Rectal smooth muscle tissue (tissue), 1 donor: ENCODE data around the gene SCUBE1.

Experiments
- H3K27ac ChIP-seq: one replicate; pipeline ENCODE4 v1.7.0; 2013; ENCODE audit warnings: low read depth, low read length, inconsistent platforms
- H3K27me3 ChIP-seq: one replicate; pipeline ENCODE4 v1.7.0; 2013; ENCODE audit warnings: low read length; ENCODE audit not compliant: control insufficient read depth, insufficient read depth
- H3K36me3 ChIP-seq: one replicate; pipeline ENCODE4 v1.7.0; 2013; ENCODE audit warnings: low read length; ENCODE audit not compliant: control insufficient read depth, insufficient read depth
- H3K4me1 ChIP-seq: one replicate; pipeline ENCODE4 v1.7.0; 2013; ENCODE audit warnings: low read length; ENCODE audit not compliant: control insufficient read depth, insufficient read depth
- H3K4me3 ChIP-seq: one replicate; pipeline ENCODE4 v1.7.0; 2013; ENCODE audit warnings: low read length
- H3K9ac ChIP-seq: one replicate; pipeline ENCODE4 v1.7.0; 2013; ENCODE audit warnings: low read length

SCUBE1 gene

DNA sequence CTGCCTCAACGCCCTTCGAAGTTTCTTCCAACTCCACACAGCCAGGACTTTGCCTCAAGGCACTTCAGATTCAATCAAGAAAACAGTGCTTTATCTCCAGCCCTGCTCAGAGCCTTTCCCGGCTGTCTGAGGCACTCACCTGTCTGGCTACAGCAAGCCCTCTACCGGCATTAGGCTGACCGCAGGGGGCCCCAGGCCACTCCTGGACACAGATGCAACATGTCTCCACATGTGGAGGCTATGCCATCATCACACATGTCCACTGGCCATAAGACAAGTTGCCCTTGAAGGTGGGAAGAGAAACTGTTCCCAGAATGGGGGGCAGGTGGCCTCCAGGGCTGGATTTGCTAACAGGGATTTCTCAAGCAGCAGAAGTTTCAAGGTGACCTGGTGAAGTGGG lies 10.0 kb downstream of the SCUBE1 start:
- no peaks in the 10 kb centered on the region for H3K27me3 ChIP-seq
- H3K27ac ChIP-seq = no peak overlapping the region
- no peaks in the 10 kb centered on the region for H3K4me1 ChIP-seq
- H3K9ac ChIP-seq = no peak overlapping the region
- H3K4me3 ChIP-seq = no peak overlapping the region
- no peaks in the 10 kb centered on the region for H3K36me3 ChIP-seq

GRCh38 chr22:43331698-43332097 lies 11.5 kb downstream of the SCUBE1 start:
- no peak overlapping the region for H3K4me3 ChIP-seq
- no peaks in the 10 kb centered on the region for H3K36me3 ChIP-seq
- H3K9ac ChIP-seq = no peak overlapping the region
- no peak overlapping the region for H3K27ac ChIP-seq
- no peaks in the 10 kb centered on the region for H3K27me3 ChIP-seq
- no peaks in the 10 kb centered on the region for H3K4me1 ChIP-seq

DNA sequence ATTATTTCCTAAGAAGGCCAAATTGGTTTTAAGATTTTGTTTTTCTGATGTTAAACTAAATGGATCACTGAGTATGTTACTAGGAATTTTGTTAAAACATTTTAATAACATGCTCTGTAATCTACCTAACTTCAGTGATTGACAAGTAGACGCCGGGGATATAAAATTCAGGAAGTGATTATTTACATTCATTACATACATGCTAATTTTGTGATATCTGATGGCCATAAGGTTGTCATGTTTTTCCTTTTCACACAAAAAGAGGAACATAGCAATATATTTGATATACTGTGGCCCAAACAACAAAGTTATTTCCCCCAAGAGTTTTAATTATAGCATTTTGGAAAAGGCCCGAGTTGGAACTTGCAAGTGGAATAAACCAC lies 12.1 kb downstream of the SCUBE1 start:
- Histone ChIP-seq H3K36me3 (no peaks in the 10 kb centered on the region), H3K4me1 (no peaks in the 10 kb centered on the region), H3K27me3 (no peaks in the 10 kb centered on the region), H3K9ac (no peak overlapping the region), H3K4me3 (no peak overlapping the region), H3K27ac (no peak overlapping the region)

DNA sequence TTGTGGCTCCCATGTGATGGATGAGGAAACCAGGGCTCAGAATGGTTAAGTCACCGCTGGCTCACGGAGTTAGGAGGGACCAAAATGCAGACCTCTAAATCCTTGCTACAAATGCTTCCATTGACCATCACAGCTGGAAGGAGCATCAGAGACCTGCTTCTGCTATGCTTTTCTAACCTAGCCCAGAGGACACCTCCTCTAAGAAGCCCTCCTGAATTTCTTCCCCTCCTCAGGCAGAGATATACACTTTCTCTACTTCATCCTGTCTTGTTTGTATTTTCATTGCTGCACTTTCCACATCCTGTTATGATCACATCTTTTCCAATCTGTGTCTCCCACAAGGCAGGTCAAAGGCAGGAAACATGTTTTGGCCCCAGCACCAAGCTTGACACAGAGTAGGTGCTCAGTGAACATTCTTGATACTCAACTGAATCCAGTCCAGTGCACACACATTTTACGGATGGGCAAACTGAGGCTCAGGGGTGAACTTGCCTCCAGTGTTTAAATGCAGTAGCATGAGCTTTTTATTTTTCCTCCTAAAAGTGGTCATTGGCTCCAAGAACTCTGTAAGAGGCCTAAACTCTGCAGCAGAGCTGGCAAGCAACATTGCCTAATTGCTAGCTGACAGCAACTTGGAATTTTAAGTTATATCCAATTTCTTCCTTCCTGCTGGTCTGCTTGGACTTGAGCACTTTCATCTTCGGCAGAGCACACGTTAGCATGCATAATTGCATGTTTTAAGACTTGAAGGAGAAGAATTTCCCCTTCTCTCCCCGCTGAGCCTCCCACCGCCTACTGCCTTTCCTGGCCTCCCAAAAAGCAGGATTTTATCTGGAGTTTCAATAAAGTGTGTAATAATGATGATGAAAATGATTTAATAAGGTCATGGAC lies 12.7 kb downstream of the SCUBE1 start:
- no peak overlapping the region for H3K27ac ChIP-seq
- H3K4me3 ChIP-seq = no peak overlapping the region
- no peaks in the 10 kb centered on the region for H3K36me3 ChIP-seq
- no peaks in the 10 kb centered on the region for H3K27me3 ChIP-seq
- H3K4me1 ChIP-seq = no peaks in the 10 kb centered on the region
- H3K9ac ChIP-seq = no peak overlapping the region

DNA sequence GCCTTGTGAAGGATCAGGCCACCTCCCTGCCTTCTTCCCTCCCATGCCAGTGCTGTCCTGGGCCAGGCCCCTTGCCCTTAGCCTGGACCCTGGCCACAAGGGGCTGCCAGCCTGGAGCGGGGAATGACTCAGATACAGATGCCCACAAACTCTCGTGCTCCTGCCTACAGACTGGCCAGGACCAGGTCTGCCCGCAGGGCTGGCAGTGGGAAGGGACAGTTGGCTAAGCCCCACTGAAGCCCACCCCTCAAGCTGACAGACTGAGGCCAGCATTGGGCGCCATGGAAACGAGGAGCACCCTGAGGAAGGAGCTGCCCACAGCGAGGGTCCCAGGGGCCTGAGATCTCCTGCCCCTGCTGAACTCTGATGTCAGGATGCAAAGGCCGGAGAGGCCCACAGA lies 14.1 kb downstream of the SCUBE1 start:
- Histone ChIP-seq H3K4me1 (no peaks in the 10 kb centered on the region), H3K36me3 (no peaks in the 10 kb centered on the region), H3K27me3 (no peaks in the 10 kb centered on the region), H3K4me3 (no peak overlapping the region), H3K9ac (no peak overlapping the region), H3K27ac (no peak overlapping the region)

DNA sequence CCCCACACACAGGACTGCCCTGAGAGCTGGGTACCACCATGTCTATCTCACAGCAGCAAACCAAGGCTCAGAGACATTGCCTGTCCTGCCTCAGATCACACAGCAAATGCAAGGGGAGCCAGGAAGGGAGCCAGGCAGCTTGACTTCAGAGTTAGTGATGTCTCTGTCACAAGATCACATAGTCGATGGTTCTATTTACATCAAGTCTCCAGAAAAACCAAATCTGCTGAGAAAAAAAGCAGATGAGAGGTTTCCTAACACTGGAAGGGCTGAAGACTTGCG lies 16.1 kb downstream of the SCUBE1 start:
- Histone ChIP-seq H3K4me3 (no peak overlapping the region), H3K36me3 (no peaks in the 10 kb centered on the region), H3K27me3 (no peaks in the 10 kb centered on the region), H3K9ac (no peak overlapping the region), H3K27ac (no peak overlapping the region), H3K4me1 (no peaks in the 10 kb centered on the region)

DNA sequence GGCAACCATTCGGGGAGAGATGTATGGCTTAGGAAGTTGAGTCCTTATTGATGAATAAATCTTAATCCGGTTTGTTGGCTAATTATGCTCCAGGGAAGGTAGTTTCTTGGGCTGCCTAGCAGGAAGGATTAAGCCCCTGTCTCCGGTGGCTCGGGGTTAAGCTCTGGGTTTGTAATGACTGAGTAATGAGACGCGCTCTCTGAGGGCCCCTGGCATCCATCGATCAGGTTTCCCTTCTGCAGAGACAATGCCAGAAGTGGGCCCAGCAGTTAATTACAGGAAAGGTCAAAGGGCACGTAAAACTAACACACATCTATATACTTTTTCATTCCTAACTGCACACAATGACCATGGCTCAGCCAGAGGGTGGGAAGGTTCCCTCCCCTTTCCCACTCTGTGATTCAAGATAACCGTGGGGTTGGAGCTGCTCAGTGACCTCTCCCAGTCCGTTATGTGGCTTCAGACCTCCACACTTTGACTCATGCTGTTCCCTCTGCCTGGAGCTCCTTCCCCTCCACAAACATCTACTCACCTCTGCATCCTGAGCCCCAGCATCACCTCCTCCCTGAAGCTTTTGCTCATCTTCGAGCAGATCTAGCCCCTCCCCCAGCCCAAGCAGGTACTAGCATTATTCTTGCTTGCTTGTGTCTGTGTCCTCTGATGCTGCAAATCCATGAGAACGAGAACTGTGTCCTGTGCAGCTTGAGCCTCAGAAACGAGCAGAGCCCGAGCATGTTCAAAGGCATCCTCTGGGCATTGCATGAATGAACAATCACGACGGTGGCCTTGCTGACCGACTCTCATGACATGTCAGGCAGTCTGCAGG lies 16.6 kb downstream of the SCUBE1 start:
- no peak overlapping the region for H3K27ac ChIP-seq
- no peak overlapping the region for H3K4me3 ChIP-seq
- H3K27me3 ChIP-seq = no peaks in the 10 kb centered on the region
- H3K36me3 ChIP-seq = no peaks in the 10 kb centered on the region
- H3K9ac ChIP-seq = no peak overlapping the region
- no peaks in the 10 kb centered on the region for H3K4me1 ChIP-seq

GRCh38 chr22:43325176-43325575 lies 18.0 kb downstream of the SCUBE1 start:
- Histone ChIP-seq H3K27me3 (no peaks in the 10 kb centered on the region), H3K4me1 (no peaks in the 10 kb centered on the region), H3K27ac (no peak overlapping the region), H3K36me3 (no peaks in the 10 kb centered on the region), H3K9ac (no peak overlapping the region), H3K4me3 (no peak overlapping the region)

- no peak overlapping the region for H3K27ac ChIP-seq
- no peak overlapping the region for H3K4me3 ChIP-seq
- no peaks in the 10 kb centered on the region for H3K36me3 ChIP-seq
- H3K27me3 ChIP-seq = no peaks in the 10 kb centered on the region
- H3K4me1 ChIP-seq = no peaks in the 10 kb centered on the region
- no peak overlapping the region for H3K9ac ChIP-seq
Observed at GRCh38 chr22:43320943-43321900, 21.9 kb downstream of the SCUBE1 start.

DNA sequence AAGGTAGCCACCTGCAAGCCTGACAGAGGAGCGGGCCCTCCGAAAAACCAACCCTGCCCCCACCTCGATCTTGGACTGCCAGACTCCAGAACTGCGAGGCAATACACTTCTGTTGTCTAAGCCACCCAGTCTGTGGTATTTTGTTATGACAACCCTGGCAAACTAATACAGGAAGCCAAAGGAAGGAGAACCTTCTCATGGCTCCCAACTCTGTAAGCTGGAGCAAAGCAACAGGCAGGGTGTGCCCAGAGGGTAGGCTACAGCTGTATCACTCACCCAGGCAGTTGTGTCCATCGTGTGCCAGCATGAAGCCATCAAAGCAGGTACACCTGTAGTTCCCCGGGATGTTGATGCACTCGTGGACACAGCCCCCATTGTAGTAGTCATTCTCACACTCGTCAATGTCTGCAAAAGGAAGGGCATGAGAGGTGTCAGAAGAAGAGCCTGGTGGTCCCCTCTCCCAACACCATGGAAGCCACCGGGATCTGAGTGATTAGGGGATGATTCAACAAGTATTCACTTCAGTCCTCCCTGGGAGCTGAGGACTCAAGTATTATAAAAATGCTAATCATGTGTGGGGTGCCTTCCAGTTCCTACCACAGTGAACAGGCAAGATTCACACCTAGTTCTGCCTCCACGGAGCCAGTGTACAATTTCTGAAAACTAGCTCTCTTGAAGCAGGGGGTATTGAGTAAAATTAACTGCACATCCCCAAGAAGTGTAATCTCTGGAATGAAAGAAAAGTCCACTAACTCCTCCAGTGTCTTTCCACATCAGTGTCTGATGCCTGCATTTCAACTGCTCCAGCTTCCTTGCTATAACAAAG lies 23.3 kb downstream of the SCUBE1 start:
- no peak overlapping the region for H3K27ac ChIP-seq
- H3K4me3 ChIP-seq = no peak overlapping the region
- no peak overlapping the region for H3K9ac ChIP-seq
- H3K27me3 ChIP-seq = no peaks in the 10 kb centered on the region
- H3K4me1 ChIP-seq = no peaks in the 10 kb centered on the region
- H3K36me3 ChIP-seq = no peaks in the 10 kb centered on the region

DNA sequence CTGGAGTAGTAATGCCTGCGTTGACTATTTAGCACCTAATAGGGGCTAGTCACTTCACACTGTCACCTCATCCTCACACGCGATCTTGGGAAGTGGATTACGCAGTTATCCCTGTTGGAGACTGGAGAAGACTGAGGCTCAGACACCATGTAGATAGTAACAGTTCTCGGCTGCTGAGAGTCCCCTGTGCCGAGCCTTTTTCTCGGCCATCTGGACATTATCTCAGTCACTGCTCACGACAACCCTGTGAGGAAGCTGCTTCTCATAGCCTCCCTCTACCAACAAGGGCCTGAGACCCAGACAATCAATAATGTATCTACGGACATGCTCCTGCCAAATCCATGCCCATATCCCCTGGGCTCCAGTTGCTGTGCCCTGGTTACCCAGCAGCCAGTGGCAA lies 25.9 kb downstream of the SCUBE1 start:
- H3K9ac ChIP-seq = no peak overlapping the region
- no peak overlapping the region for H3K4me3 ChIP-seq
- no peaks in the 10 kb centered on the region for H3K27me3 ChIP-seq
- H3K27ac ChIP-seq = no peak overlapping the region
- H3K36me3 ChIP-seq = no peaks in the 10 kb centered on the region
- no peaks in the 10 kb centered on the region for H3K4me1 ChIP-seq
